GM21529 (cell line): ENCODE measurements around the gene MAPKBP1.
"Not testable (repeated sequence)": the region's sequence is repeated elsewhere in the genome, so short reads cannot be mapped to it uniquely, and the experiment has no call there.

ENCODE experiments used
- ATAC-seq: cut with Tn5 transposase; IDR thresholded peaks from one replicate; pipeline ENCODE4 v1.9.1; 2021; ENCODE audit not compliant: unreplicated experiment

MAPKBP1 gene

DNA sequence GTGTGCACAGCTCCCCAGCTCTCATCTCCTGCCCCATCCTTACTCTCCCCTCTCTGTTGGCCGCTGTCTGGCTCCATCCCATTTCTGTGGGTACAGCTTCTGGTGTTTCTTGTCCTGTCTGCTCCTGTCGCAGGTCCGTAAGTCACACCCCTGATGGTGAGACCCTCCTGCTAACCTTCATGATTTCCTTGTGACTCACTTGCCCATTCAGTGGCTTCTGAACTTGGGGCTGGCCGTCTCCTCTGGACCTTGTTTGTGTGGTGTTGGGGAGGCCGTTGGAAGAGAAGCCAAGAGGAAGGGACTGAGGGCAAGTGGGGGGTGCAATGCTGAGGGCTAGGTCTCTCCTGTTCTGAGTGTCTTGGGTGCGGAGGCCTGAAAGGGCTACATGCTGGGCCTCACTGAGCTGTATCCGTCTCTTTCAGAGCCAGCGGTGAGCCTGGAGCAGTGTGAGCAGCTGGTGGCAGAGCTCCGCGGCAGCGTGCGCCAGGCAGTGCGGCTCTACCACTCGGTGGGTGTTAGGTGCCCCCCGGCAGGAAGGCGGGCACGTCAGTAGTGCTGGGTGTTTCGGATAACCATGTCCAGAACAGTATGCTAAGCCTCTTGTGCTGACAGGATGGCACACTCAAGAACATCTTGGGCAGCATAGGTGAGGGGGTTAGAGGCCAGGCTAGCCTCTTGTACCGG, 49.9 kb downstream of the MAPKBP1 start:
- no peak for ATAC-seq

DNA sequence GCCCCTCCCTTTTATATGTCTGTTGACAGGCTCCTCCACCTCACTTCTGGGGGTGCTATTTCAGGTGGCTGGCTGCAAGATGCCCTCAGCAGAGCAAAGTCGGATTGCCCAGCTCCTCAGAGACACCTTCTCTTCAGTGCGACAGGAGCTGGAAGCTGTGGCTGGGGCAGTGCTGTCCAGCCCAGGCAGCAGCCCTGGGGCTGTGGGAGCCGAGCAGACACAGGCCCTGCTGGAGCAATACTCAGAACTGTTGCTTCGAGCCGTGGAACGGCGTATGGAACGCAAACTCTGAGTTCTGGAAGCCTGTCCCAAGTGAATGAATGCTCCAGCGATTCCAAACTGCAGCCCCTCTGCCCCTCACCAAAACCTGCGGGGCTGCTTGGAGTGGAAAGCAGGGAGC, 50.9 kb downstream of the MAPKBP1 start:
- ATAC-seq: no peak

DNA sequence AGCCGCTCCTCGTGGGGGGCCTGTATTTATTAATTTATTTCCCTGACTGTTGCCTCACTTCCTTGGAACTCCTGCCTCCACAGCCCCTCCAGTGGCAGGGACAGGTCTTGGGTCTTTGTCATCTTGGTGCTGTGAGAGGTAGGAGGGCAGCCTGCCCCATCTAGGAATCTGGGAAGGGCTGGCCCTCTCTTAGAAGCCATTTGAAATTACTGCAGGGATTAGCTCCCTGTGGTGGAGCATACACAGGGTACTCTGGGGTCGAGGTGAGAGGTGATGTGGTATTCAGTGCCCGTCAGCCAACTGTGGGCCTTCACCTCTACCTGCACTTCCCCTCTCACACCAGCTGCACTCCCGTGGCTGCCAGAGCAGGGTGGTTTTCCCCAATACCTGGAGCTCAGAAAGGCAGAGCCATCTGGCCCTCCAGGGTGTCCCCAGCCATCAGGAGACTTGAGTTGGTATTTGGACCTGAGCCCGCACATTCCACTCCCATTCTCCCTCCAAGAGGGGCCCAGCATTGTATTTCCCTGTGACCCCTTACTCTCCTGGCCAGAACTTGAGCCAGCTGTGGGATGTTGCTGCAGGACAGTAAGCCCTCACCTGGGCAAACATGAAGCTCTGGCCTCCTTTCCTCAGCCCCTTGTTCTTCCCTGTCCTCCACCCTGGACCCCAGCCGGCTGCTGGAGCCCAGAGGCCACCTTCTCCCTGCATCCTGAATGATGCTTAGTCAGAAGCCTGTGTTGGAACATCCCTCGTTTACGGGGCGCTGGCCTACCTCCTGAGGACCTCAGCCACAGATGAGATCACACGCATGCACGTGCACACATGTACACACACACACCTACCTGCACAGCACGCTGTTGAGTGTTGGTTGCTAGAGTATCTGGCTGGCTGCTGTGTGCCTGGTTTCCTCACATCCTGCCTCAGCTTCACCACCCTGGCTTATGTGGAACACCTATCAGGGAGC, 51.6 kb downstream of the MAPKBP1 start:
- no peak for ATAC-seq

DNA sequence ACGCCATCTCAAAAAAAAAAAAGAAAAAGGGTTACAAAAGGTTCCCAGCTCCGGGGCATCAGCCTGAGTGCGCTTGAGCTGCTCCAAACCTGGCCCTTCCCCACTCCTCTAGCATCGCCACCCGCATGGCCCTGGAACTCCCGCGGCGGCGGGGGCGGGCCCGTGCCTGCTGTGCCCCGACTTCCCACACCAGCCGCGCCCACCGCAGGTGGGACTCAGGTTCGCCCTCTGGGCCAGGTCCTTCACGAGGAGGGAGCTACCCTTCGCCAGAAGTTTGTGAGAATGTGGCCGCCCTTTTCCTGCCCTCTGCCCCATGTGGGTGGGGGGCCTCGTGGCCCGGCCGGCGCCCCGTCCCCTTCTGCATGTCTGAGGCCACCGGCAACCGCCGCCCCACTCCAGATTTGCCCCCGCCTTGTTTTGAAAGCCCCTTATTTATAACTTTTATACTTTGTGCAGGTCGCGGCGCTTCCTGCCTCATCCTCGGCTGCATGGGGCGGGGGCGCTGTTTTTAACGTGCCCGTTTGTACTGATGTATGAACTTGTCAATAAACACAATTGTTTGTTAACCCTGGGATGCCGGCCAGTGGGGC, 53.1 kb downstream of the MAPKBP1 start:
- no peak for ATAC-seq

DNA sequence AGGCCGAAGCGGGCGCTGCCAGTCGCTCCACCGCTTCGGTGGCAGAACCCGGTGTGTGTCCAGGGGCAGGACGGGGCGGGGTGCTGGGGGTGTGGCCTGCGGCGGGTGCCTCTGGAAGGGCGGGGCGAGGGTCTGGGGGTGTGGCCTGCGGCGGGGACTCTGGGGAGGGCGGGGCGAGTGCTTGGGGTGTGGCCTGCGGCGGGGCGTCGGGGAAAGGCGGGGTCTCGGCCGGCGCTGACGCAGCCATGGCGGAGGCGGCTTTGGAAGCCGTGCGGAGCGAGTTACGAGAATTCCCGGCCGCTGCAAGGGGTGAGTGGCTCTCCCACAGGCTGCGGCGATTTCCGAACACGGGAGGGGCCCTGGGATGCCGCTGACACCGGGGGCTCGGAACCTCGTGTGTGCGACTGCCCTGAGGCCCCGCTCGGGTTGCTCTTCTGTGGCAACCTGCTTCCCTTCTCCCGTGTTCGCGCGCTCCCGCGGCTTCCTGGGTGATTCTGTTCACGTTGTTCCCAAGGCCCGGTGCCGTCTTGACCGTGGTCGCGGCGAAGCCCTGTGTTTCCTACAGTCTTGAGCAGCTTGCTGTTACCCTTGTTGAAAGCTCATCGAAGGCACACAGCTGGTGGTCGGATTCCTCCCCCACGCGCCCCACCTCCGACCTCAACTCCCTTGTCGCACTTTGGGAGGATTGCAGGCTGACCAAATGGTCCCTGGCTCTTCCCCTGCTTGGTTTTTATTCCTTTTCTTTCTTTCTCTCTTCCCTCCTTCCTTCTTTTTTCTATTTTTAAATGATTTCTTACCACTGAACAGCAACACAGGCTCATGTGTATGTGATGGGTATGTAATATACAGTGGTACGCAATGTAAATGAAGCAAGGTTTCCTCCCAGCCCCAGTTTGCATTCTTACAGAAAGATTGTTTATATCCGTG, 53.9 kb downstream of the MAPKBP1 start, which contains the start of gene JMJD7:
Gene JMJD7, plus strand, starts transcription at position 213 of the 927 bp plus-strand sequence. Its CDS starts 33 bp downstream, at position 246.
- ATAC-seq: peak; percentile 79

DNA sequence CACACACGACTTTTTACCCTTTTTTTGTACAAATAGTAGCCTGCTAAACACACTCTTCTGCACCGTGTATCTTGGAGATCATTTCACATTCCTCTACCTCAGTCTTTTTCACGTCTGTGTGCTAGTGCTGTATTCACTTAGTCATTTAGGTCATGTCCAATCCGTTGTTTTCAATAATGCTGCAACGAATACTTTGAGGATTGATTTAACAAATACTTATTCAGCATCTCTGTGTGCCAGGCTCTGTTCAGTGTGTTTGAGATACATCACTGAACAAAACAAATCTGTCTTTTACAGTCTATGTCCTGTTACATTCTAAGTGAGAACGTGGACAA, 54.5 kb downstream of the MAPKBP1 start:
- no peak for ATAC-seq

DNA sequence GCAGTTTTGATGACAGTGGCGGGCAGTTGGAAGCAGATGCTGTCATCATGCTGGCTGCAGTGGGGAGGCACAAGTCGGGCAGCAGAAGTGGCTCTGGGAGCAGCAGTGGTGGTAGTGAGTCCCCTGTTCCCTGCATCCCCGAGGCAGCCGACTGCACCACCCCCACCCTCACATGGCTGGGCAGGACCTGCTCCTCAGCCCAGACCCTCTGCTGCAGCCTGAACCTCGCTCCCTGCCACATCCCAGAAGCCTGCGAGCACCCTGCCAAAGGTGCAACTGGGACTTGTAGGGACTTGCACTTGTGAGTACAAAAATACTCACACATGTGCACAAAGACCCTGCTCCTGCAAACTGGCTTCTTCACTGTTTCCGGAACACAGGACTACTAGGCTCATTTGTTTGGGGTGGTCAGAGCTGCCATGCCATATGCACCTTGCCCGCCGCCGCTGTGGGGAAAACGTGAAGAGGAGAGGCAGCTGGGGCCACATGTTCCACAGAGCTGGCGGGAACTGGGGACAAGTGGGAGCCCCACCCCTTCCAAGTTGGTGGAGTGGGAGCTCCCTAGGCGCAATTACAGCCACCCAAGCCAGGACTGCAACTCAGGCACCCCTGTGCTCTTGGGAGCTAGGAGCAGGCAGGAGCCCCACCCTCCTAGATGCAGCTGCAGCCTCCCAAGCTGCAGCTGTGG, 55.8 kb downstream of the MAPKBP1 start:
- ATAC-seq: no peak

DNA sequence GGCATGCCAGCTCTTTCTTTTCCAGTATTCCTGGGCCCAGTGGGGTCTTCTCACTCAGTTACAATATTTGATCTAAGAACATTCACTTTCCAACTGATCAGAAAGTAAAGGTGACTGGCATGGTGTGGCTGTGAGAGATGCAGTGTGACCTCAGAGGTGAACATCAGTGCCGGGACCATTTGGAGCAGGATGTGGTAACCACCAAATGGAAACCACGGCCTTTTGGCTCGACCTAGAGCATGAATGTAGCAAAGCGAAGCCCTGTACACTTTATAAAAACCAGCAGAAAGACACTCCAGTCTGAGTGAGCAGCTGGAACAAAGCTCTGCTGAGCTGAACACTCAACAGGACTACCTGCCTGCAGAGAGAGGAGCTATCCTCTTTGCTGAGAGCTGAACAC, 57.0 kb downstream of the MAPKBP1 start:
- ATAC-seq: not testable (repeated sequence)

DNA sequence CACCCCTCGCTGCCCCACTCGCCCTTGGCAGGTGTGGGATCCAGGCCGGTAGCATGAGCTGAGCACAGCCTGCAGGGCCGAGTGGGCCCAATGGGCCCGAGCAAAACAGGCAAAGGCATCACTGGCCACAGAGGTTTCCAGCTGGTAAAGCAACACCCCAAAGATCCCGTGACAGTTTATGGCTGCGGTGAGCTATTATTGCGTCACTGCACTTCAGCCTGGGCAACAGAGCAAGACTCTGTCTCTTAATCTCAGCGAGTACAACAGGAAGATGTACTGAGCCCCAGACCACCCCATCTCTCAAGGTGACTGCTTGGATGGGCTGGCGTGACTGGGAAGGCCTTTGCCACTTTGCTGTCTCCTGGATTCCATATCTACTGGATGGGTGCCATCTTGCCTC, 57.9 kb downstream of the MAPKBP1 start:
- no peak for ATAC-seq

DNA sequence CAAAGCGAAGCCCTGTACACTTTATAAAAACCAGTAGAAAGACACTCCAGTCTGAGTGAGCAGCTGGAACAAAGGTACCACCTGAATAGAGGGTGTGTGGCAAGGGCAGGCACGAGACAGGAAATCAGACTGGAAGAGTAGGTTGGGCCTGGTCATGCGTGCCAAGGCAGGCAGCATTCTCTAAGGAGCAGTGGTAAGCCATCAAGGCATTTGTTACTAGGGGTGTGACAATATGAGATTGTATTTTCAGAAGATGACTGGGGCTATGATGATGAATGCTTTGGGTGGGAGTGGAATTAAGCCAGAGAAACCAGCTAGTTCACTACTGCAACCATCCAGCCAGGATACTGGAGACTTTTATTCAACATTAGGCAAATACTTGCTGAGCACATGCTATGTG, 58.6 kb downstream of the MAPKBP1 start:
- ATAC-seq: no peak

DNA sequence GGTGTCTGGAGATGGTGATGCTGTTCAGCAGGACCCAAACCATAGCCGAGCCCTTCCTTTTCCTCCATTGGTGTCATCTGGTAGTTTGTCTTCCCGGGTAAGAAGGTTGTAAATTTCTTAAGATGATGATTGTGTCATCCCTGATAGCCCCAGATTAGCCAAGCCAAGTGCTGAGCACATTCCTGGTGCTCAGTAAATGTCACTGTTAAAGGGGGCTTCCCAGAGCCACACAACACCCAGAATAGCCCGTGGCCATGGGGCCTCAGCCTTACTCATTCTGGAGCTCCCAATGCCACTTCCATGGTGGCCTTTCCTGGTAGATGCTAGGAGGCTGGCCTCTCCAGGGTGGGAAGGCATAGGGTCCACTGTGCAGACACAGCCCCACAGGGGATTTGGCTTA, 59.8 kb downstream of the MAPKBP1 start:
- no peak for ATAC-seq

DNA sequence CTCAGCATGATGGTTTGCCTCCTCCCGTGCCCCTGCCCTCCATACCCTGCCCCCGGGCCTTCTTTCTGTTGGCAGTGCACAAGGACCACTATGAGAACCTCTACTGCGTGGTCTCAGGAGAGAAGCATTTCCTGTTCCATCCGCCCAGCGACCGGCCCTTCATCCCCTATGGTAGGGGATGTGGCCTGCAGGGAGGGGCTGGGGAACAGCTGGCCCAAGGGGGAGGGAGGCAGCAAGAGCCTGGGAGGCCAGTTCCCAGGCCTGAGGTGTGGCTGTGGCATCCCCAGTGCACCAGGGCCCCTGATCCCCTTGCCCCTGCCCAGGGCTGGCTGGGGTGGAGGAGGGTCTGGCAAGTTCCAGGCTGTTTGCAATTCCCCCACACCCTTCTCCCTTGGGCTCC, 61.8 kb downstream of the MAPKBP1 start:
- no peak for ATAC-seq

DNA sequence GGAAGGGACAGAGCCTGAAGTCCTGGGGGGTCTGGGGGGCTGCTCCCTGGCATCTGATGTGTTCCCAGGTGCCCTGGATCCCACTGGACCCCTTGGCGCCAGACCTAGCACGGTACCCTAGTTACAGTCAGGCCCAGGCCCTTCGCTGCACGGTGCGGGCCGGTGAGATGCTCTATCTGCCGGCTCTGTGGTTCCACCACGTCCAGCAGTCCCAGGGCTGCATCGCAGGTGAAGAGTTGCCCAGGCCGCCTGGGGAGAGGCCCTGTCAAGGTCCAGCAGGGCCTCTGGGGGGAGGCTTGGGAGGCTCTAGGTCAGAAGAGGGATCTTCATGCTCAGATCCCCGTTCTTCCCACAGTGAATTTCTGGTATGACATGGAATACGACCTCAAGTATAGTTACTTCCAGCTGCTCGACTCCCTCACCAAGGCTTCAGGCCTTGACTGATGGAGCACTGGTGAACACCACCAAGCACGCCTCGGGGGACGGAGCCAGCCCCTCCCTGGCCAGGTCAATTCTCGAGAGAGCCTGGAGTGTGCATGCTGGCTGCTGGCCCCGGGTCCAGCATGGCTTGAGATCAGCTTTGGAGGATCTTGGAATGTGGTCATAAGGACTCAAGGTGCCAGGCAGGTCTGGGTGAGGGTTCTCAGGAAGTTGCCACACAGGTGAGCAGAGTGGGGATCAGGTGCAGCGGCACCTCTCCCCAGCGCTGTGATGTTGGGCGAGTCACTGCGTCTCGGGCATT, 62.6 kb downstream of the MAPKBP1 start:
- no peak for ATAC-seq

DNA sequence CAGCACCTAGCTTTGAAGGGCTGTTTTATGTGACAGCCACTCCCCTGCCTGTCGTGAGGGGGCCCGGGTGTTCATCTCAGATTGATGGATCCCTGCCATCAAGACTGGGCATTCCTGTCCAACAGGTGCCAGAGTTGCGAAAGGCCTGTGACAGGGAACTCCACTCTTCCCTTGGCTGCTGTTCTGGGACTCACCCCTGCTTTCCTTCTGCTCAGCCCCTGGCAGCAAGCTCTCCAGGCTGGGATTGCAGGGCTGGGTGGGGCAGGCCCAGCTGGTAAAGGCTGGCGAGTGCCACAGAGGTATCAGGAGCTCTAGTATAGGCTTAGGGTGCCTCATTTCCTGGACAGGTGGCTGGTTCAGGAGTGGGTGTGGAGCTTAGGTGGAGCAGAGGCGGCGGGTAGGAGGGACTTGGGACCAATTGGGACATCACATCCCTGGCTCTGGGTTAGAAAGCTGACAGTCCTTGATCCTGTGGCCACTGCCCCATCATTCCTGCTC, 64.2 kb downstream of the MAPKBP1 start, which contains the start of gene PLA2G4B:
Gene PLA2G4B, plus strand, starts transcription at position 448 of the 498 bp plus-strand sequence. CDS start 67 bp downstream, outside the sequence.
- no peak for ATAC-seq

DNA sequence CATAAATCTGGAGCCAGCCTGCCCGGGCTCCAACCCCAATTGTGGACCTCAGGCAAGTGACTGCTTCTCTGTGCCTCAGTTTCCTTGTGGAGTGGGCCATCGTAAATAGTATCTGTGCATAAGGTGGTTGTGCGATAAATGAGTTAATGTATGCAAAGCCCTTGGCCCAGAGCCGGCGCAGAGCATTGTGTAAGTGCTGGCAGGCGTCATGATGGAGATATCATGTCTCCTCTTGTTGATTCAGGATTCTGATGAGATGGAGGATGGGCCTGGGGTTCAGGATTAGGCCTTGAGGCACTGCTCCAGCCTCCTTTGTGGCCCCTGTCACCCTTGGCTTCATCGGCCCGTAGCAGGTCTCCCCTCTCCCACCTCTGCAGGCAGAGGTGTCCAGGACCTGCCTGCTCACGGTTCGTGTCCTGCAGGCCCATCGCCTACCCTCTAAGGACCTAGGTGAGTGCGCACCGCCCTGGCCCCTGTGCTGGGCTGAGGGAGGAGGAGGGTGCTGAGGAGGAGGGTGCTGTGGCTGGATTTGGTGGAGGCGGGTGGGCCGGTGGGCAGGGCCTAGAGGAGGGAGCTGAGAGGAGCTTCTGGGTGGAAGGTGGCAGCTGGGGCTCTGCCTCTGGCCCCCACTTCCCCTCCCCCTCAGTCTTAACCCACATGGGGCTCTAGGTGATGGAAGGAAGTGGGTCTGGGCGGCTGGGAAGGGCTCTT, 65.7 kb downstream of the MAPKBP1 start:
- no peak for ATAC-seq

DNA sequence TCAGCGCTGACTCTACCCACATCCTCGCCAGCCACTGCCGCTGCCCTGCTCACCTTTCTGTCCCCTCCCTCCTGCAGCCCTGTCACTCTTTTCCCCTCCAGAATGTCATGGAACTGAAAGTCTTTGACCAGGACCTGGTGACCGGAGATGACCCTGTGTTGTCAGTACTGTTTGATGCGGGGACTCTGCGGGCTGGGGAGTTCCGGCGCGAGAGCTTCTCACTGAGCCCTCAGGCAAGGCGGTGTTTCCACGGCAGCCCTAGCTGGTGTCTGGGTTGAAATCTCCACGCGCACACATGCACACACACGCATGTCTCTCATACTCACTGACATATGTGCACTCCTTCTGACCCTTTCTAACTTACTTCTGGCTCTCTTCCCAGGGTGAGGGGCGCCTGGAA, 66.4 kb downstream of the MAPKBP1 start:
- ATAC-seq: no peak

DNA sequence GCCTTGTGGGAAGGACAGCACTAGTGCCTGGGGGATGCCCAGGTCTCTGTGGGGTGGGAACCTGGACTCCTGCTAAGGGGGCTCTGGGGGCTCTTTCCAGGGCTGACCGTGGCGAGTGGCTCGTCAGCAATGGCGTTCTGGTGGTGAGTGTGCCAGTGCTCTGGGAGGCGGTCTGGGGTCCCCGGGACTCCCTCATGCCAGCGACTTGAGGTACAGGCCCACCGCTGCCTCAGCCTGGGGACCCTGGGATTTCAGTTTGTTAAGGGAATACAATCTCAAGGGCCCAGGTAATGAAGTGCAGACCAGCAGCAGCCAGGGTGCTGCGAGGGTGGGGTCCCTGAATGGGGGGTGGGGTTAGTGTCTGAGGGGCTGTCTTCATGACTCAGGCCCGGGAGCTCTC, 66.8 kb downstream of the MAPKBP1 start:
- ATAC-seq: no peak

DNA sequence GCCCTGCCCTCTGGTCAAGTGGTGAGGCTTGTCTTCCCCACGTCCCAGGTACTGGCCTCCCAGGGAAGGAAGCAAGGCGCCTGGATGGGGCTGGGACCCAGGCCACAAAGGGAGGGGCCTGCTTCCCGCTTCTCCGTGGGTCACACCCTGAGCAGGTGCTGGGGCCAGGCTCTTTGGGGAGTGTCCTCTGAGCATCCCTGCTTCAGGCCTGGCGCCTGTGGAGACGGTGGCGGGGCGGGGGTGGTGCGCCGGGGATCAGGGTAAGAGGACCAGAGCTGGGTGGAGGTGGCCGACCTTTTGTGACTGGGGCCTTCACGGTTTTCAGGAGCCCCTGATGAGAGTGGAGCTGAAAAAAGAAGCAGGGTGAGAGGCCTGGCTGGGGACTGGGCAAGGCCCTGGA, 67.9 kb downstream of the MAPKBP1 start:
- no peak for ATAC-seq

DNA sequence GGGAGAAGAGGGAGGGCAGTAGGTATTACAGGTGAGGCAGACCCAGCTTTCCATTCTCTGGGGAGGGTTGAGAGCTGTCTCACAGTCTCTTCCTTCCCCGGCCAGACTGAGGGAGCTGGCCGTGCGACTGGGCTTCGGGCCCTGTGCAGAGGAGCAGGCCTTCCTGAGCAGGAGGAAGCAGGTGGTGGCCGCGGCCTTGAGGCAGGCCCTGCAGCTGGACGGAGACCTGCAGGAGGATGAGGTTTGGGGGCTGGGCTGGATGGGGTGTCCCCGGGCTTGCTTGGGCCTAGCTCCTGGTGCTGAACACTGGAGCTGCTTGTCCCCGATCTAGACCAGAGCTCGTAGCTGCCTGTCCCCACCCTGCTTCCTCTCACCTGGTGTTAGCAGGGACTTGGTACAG, 69.3 kb downstream of the MAPKBP1 start:
- no peak for ATAC-seq
